Nephron progenitor cell (in vitro differentiated cells): Measurements from ENCODE around the gene RNPS1.
A peak's percentile ranks its signal among the peaks of the same experiment; 100 is the strongest.

ENCODE experiments used
- DNase-seq: peaks from one replicate; pipeline ENCODE4 v3.0.0; 2021
- H3K27ac Mint-ChIP-seq: 2 replicates; pipeline ENCODE4 v1.8.0; 2021; ENCODE audit warnings: mild to moderate bottlenecking, moderate library complexity, mixed read lengths
- H3K27me3 Mint-ChIP-seq: 2 replicates; pipeline ENCODE4 v1.8.0; 2021; ENCODE audit warnings: mild to moderate bottlenecking, low read depth, mixed read lengths; ENCODE audit not compliant: poor library complexity
- H3K36me3 Mint-ChIP-seq: 2 replicates; pipeline ENCODE4 v1.8.0; 2021; ENCODE audit warnings: low read depth, mixed read lengths
- H3K4me1 Mint-ChIP-seq: 2 replicates; pipeline ENCODE4 v1.8.0; 2021; ENCODE audit warnings: mixed read lengths
- H3K4me3 Mint-ChIP-seq: 2 replicates; pipeline ENCODE4 v1.8.0; 2021; ENCODE audit warnings: mild to moderate bottlenecking, moderate library complexity, mixed read lengths
- H3K9me3 Mint-ChIP-seq: 2 replicates; pipeline ENCODE4 v1.8.0; 2021; ENCODE audit warnings: mild to moderate bottlenecking, moderate library complexity, mixed read lengths
- CTCF ChIP-seq: fragments of 200-600 bp; sonication (generic); IDR thresholded peaks from 2 replicates; pipeline ENCODE4 v1.5.0; 2021; ENCODE audit warnings: antibody characterized with exemption

RNPS1 gene

GRCh38 chr16:2204416-2205103 is 63.4 kb downstream of the RNPS1 start:
- H3K36me3 Mint-ChIP-seq = peaks cover 12% of the 10 kb centered on the region
- no peak for DNase-seq
- peaks cover 25% of the 10 kb centered on the region for H3K4me1 Mint-ChIP-seq
- H3K9me3 Mint-ChIP-seq = peaks cover 18% of the 10 kb centered on the region
- H3K27me3 Mint-ChIP-seq = peaks cover 38% of the 10 kb centered on the region
- peak overlapping the region; percentile 78 for H3K4me3 Mint-ChIP-seq
- peak overlapping the region; percentile 10 for H3K27ac Mint-ChIP-seq
- TF ChIP-seq CTCF = no peak
